NCI-H1417 (cell line): ENCODE results near the gene WRAP73.
"Not testable (repeated sequence)": the region's sequence is repeated elsewhere in the genome, so short reads cannot be mapped to it uniquely, and the experiment has no call there.

Experiments used
- DNase-seq, 3 experiments: peaks; one replicate each; lab custom pipeline; 2025; lab: John Stamatoyannopoulos, UW

The WRAP73 gene

GRCh38 chr1:3631320-3632260 is 18.3 kb downstream of the WRAP73 start:
- DNase-seq: peak in 1 of 3 experiments; percentile 2

- no peak for DNase-seq
These were observed 19.0 kb downstream of the WRAP73 start for GRCh38 chr1:3630914-3631313.

- DNase-seq: no peak
These were observed 19.7 kb downstream of the WRAP73 start for GRCh38 chr1:3630161-3630611.

GRCh38 chr1:3629561-3630160 is 20.2 kb downstream of the WRAP73 start:
- no peak for DNase-seq

- no peak for DNase-seq
These were observed 21.5 kb downstream of the WRAP73 start for GRCh38 chr1:3628445-3628844.

GRCh38 chr1:3627515-3628253 is 22.2 kb downstream of the WRAP73 start:
- no peak for DNase-seq

- DNase-seq: no peak
These were observed 23.9 kb downstream of the WRAP73 start for GRCh38 chr1:3626025-3626424.

- DNase-seq: peak in 2 of 3 experiments; percentile 41 to 57
These were observed 24.6 kb downstream of the WRAP73 start for GRCh38 chr1:3625151-3625907.

- peak; percentile 93 to 98 (median 96) for DNase-seq
These were observed 25.4 kb downstream of the WRAP73 start, which contains the start of gene TPRG1L for GRCh38 chr1:3624200-3625136. Gene TPRG1L, plus strand, starts transcription at chr1:3625015. Its CDS starts 58 bp downstream, at chr1:3625073.

- no peak for DNase-seq
These were observed 26.3 kb downstream of the WRAP73 start for GRCh38 chr1:3623441-3624199.

- DNase-seq: not testable (repeated sequence)
These were observed 27.8 kb downstream of the WRAP73 start for GRCh38 chr1:3622102-3622501.

GRCh38 chr1:3621151-3621671 is 28.7 kb downstream of the WRAP73 start:
- peak; percentile 5 to 56 (median 40) for DNase-seq

GRCh38 chr1:3620708-3621107 is 29.2 kb downstream of the WRAP73 start:
- peak in 1 of 3 experiments; percentile 40 for DNase-seq

- peak; percentile 50 to 88 (median 63) for DNase-seq
These were observed 30.8 kb downstream of the WRAP73 start for GRCh38 chr1:3618881-3619671.

GRCh38 chr1:3618531-3618880 is 31.4 kb downstream of the WRAP73 start:
- no peak for DNase-seq

- DNase-seq: no peak
These were observed 32.0 kb downstream of the WRAP73 start for GRCh38 chr1:3617806-3618345.

GRCh38 chr1:3616861-3617260 is 33.0 kb downstream of the WRAP73 start:
- no peak for DNase-seq
